GM19043 (cell line): ENCODE results near the gene PARD3.
"Not testable (repeated sequence)": the region's sequence is repeated elsewhere in the genome, so short reads cannot be mapped to it uniquely, and the experiment has no call there.

Source experiments
- ATAC-seq: cut with Tn5 transposase; IDR thresholded peaks from one replicate; pipeline ENCODE4 v1.9.1; 2021; ENCODE audit warnings: low read depth; ENCODE audit not compliant: unreplicated experiment

PARD3 gene

GRCh38 chr10:34721208-34721840 lies 93.8 kb downstream of the PARD3 start:
- no peak for ATAC-seq

GRCh38 chr10:34719746-34720145 lies 95.3 kb downstream of the PARD3 start:
- no peak for ATAC-seq

DNA sequence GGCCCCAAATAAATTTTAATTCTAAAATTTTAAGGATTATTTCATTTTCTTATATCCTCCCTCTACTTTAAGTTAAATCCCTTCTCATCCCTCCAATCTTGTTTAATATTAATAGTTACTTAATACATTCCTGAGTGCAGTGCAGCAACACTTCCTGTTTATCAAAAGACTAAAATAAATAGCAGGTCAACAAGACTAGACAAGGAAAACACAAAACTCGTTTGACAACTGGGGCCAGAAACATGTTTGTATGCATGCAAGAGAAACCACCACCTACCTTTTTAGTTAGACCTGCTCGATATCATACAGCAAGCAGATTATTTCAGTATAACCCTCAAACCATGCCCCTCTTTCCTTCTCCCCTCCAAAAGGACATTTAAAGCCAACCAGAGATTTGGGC lies 95.8 kb downstream of the PARD3 start:
- no peak for ATAC-seq

DNA sequence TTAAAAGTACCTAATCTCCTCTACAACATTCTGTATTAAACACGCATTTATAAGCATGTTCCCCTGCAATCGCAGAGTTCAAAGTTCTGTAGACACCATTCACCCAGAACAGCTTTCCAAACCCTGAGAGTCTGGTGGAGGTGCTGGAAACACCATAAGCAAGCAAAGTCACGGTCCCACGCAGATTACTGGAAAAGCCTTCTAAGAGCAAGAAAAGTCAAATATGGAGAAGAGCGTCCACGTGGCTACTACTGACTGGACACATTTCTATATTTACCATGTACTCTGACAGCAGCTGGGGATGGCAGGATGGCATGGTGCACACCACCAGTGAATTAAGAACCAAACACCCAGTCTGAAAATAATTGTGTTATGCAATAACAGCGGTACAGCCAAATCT lies 97.7 kb downstream of the PARD3 start:
- ATAC-seq = no peak

DNA sequence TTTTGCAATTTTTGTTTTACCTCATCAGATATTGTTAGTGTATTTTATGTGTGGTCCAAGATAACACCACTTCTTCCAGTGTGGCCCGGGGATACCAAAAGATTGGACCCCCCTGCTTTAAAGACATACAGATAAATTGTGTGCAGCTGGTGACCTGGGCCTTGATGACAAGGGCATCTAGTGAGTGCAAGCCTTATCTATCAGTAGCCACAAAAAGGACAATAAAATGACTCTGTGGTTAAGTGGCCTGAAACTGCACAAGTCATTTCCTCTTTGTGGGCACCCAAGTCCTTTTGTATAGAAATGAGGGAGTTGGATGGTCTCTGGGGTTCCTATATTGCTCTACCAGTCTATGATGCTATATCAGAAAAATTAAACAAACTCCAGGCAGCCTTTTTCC lies 98.1 kb downstream of the PARD3 start:
- ATAC-seq = peak; percentile 77

DNA sequence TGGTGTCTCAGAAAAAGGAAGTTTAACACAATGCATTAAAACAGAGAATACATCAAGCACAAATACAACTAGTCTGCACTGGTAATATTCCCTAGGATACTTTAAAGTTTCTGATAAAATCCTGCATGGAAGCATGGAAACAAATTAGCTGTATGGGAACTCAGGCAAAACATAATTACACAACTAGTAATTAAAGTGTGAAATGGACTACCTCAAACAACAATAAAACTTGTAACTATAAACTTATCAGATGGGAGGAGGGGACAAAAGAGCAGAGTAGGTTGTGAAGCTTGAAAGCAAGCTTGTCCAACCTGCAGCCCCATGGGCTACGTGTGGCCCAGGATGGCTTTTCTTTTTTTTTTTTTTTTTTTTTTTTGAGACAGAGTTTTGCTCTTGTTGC lies 98.9 kb downstream of the PARD3 start:
- no peak for ATAC-seq

DNA sequence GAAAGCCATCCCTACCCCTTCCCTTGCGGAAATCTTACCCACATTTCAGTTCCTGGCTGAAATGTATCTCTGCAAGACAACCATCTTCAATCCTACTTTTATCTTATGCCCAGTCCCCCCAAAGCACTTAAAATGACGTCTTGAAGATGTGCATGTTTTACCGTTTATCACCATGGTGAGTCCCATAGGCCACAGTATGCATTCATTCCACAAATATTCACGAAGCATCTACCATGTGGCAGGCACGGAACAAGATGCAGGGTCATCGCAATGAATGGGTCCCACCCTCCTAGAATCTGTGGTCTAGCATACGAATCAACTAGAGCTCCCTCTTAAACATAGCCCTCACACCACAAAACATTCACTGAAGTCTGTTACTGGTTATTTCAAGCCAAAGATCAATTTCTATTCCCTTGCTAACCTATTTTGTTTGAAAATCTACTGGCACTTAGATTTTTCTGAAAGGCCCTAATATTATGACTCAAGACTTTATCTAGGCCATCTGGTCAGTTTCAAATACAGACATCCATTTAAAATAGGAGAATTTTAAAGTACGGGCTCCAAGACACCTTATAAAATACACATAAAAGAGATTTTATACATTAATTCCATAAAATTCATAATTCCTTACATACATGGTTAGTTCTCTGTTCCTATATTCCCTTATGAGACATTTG lies 99.4 kb downstream of the PARD3 start:
- no peak for ATAC-seq

DNA sequence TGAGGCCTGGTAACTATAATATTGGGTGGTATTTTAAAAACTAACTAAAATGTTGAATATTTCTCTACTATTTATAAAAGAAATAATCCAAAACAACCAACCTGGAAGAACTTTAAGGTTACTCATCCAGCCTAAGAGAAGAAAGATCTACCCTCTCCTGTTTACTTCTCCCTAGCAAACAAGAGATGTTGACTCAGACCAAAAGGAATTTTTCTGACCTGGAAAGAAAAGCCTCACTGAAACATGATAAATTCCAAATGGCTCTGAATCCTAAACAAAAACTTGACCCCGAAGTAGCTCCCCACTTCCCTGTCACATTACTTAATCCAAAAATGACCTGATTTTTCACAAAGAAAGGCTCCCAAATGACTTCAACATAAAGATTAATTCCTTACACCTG lies 101.2 kb downstream of the PARD3 start:
- ATAC-seq = no peak

GRCh38 chr10:34711500-34711899 lies 103.6 kb downstream of the PARD3 start:
- ATAC-seq = no peak

GRCh38 chr10:34710391-34710751 lies 104.7 kb downstream of the PARD3 start:
- ATAC-seq = no peak

DNA sequence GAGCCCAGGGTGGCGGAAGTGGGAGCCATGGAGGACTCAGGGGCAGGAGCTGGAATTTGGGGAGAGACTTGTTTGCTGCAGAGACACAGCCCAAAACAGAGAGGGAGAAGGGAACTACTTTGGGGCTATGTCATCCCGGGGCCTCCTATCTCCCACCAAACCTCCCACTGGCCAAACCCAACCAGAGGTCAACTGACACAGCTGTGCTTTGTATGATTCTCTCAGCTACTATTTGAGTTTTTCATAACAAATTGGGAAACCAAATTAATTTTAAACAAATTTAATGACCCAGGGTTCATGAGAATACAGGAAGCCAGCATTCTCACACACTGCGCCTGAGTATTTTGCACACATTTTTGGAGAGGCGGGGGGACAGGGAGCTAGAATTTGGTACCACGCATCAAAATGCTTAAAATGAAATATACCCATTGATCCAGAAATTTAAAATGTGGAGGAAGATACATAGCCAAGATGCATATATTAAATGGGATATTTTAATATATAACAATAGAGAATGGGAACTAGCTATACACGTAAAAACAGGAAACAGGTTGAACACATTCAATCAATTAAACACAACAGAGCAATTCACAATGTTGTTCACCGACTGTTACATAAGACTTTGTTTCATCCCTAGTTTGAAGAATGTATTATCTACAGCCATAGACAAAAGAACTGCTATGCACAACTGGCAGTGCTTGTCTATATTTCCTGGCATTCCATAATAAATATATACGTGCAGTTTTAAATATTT lies 105.3 kb downstream of the PARD3 start:
- ATAC-seq = no peak

DNA sequence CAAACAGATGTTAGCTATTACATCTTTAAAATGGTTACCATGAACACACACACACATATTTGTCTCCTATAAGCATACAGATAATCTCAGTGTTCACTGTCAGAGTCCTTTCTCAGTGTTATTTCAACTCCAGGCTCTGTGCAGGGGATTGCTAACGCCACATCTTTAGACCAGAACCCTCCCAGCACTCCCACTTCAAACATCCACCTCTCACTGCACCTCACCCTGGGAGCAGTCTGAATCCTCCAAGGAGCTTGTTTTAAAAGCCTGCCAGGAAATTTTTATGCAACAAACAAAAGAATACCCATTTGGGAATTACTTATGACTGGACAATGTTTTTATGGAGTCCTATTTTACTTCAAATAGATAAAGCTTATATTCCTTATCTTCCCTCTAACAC lies 107.4 kb downstream of the PARD3 start:
- ATAC-seq = no peak

DNA sequence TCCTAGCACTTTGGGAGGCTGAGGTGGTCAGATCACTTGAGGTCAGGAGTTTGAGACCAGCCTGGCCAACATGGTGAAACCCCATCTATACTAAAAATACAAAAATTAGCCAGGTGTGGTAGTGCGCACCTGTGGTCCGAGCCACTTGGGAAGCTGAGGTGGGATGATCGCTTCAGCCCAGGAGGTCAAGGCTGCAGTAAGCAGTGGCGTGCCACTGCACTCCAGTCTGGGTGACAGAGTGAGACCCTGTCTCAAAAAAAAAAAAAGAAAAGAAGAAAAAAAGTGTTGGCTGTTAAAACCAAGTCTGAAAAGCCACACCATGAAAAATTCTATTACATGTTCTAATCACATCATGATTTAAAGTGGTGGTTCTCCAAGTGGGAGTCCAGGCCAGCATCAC lies 108.1 kb downstream of the PARD3 start:
- ATAC-seq = not testable (repeated sequence)

DNA sequence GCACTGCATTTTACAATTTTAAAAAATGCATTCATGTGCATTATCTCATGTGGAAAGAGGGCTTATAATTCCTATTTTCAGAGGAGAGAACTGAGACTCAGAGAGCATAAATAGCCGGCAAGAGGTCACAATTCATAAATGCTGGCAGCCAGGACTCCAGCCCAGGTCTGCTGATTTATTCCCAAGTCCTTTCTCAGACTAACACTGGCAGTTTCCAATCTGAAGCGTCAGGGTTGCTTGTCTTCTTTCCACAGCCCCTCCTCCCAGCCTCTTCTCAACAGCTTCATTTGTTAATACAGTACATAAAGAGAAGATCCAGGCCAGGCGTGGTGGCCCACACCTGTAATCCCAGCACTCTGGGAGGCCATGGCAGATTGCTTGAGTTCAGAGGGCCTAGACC lies 108.9 kb downstream of the PARD3 start:
- no peak for ATAC-seq

- ATAC-seq = no peak
These were observed 109.5 kb downstream of the PARD3 start for GRCh38 chr10:34705563-34705962.

- ATAC-seq = no peak
These were observed 110.4 kb downstream of the PARD3 start for GRCh38 chr10:34704526-34705184.

- no peak for ATAC-seq
These were observed 112.1 kb downstream of the PARD3 start for GRCh38 chr10:34702982-34703381.

GRCh38 chr10:34702093-34702937 lies 112.8 kb downstream of the PARD3 start:
- ATAC-seq = no peak

DNA sequence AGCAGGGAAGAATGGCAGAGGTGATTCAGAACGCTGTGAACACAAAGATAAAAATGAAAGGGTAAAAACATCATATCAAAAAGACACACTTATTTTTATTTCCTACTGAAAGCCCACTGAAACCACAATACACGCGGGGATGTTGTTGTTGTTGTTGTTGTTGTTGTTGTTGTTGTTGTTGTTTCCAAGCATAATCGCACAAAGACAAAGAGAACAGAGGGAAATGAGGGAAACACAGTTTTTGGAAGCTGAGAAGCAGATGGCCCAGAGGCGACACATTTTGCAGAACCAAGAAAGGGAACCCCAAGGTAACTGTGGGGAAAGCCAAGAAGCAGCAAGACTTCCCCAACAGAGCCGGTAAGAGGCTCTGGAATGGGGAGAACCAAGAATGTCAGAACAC lies 113.9 kb downstream of the PARD3 start:
- no peak for ATAC-seq

- ATAC-seq = not testable (repeated sequence)
These were observed 114.3 kb downstream of the PARD3 start for GRCh38 chr10:34700752-34701151.
